NCI-H146 treated with DMSO at 0.1 percent for 48 hours (cell line): ENCODE results near the gene MAML3.
A peak's percentile ranks its signal among the peaks of the same experiment; 100 is the strongest.

ENCODE experiments used
- DNase-seq: peaks from one replicate; lab custom pipeline; 2025; ENCODE audit not compliant: unreplicated experiment; lab: John Stamatoyannopoulos, UW

Gene MAML3

DNA sequence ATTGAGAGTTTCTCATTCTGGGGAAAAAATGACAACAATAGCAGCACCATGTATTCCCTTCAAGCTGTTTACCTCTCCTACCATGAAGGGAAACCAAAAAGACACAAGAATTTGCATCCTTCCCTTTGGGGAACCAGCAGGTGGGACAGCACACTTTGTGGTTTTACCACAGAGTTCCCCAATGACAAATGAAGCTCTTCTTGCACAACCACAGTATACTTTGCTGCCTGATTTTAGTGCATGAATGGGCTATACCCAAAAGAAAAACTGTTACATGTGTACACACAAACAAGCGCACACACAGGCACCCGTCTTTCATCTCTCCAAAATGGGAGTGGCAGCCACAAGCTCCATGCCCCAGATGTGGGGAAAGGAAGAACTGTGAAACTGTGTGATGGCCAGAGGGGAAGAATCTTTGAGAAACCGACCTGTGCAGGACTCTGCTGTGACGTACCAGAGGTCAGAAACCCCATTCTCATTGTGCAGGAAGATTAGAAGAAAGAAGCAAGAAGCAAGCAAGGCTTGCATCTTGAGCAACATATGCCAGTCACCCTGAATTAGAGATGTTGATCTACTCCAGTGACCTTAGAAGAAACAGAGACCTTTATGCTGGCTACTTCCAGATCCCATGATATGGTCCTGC, 2.7 kb upstream of the MAML3 start:
- DNase-seq = no peak

DNA sequence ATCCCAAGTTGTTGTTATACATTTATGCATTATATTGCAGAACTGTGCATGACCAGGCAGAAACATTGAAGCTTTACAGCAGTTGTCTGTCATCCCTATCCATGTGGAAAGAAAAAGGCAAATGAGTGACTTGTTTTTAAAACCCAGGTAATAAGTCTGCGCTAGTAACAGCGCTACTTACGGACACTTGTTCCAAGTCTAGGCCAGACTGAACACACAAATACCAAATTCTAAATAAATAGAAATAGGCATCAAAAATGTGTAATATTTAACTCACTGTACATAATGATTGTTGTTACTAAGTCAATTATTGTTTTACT, 548 bp upstream of the MAML3 start:
- DNase-seq = no peak

DNA sequence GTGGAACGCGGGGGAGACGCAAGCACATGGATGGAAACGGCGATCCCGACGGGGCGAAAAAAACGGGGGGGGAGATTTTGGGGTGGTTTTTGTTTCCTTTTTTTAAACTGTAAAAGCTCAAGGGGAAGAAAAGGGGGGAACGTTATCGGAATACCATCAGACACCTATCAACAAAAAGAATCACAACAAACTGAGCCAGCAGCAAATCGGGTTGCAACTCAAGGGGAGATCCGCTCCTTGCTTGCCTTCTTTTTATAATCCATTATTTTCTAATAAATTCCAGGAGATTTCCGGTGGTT, 616 bp downstream of the MAML3 start:
- no peak for DNase-seq

DNA sequence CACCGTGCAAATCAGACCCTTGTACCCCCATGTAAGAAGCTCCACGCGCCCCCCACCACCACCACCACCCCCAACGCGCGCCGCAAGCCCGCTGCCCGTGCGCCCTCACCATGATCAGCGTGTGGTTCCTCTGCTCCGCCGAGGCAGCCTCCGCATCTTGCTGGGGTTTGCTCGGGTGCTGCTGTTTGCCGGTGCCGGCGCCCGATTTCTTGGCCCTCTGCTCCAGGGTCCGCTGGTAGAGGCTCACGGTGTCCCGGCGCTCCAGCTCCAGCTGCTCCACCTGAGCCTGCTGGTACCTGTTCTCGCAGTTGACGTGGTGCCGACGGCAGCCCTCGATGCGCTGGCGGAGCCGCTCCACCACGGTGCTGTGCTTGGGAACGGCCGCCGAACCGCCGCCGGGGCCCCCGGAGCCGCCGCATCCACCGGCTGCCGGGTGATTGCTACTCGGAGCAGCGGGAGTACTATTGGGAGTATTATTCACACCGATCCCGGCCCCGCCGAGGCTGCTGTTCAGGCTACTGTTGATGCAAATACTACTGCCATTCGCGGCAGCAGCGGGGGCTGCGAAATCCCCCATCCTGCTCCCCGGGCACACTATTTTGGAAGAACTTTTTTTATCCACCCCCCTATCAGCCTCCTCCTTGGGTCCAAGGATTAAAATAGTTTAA, 1.1 kb downstream of the MAML3 start:
- DNase-seq = no peak

DNA sequence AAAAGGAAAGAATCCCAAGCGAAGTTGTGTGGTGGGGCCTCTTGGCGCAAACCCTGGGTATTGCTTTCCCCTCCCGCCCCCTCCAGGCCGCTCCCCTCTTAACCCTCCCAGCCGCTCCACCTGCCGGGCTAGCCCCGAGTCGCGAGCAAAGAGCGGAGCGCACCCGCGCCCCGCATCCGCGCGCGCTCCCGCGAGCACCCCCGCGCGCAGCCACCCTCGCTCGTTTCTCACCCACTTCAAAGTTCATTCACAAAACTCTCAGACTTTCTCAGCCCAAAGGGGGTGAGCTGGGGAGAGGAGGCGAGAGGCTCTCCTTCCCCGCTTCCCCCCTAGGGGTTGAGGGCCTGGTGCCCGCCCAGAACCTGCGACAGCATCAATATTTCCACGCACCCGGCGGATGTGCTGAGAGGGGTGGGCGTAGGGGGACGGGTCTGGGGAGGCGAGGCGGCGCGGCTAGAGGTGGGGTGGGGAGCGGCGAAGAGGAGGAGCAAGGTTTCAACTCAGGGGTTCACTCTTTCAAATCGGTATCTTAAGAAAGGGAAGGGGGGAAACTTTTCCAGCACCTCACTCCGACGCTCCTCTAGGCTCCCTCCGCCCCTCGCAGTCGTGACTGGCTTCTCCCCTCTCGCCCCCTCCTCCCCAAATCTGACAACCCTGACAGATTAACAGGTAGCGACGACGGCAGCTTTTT, 1.8 kb downstream of the MAML3 start:
- DNase-seq = peak; percentile 42

GRCh38 chr4:140151699-140152012, 2.3 kb downstream of the MAML3 start:
- DNase-seq = peak; percentile 90

GRCh38 chr4:140150886-140151698, 2.9 kb downstream of the MAML3 start:
- DNase-seq = peak; percentile 81

DNA sequence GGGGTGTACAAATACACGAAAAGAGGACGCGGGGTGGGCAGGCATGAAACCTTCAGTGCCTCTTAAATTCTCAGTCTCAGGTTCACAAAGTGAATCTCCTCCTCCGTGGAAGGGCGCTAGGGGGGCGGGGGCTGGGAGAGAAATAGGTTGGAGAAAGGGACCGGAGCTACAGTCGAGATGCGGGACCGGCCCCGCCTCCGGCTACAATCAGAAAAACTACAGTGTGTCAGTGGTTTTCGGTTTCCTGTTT, 3.4 kb downstream of the MAML3 start:
- DNase-seq = no peak

DNA sequence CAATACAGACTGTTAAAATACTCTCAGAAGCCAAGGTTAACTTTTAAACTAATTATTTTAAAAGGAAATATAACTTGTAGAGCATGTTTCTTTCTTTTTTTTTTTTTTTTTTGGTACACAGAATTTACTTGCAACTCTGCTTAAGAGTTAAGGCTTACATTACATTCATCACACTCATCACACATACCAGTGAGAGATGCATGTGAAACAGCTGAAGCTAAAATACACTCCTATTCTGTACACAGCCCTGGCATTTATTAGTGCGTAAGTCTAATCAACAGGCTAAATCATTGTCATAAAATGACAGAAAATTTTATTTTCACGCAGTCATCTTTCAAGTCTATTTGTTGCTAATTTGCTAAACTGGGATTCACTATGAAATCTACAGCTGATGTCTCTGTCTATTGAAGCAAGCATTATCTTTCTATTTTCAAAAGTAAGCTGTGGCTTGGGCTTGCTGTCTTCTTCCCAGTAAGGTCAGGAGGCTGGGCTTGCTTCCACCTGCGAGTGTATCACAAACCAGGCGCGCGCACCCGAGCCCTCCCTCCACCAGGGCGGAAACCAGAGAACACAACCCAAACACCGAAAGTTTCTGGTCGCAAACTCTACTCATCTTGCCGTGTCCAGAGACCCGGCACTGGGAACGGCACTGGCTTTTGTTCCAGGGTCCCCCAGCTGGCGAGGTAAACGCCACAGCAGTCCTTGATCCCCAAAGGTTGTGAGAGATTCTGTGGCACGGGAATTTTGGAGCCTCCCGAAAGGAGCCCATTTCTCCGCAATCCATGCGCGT, 3.9 kb downstream of the MAML3 start:
- peak; percentile 40 for DNase-seq

GRCh38 chr4:140144050-140144449, 9.9 kb downstream of the MAML3 start:
- DNase-seq = no peak

DNA sequence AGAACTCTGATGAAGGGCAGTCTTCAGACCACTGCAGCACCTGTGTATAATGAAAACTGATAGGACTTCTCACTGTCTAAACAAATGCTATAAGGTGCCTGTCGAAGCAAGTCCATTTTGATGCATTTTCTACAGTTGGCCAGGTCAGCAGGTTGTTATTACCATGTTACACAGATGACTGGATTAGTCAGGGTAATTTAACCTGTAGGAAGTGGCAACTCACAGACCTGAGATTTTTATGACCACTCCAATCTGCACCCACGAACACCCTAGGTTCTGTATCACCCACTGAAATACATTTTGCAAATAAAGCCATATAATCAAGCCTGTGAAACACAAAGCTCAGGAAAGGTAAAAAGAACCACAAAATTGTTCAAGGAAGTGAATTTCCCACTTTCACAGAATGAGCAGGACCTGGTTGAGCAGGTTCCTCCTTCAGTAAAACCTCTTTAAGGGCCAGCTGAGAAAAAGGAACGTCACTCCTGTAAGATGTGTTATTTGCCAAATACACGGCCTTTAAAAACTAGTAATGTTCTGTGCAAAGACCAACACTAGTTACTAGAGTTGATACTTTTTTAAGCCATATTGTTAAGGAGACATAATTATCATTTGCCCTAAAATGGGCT, 12.7 kb downstream of the MAML3 start:
- DNase-seq = peak; percentile 26

GRCh38 chr4:140140566-140140965, 13.4 kb downstream of the MAML3 start:
- no peak for DNase-seq

GRCh38 chr4:140138428-140138827, 15.6 kb downstream of the MAML3 start:
- DNase-seq = no peak

DNA sequence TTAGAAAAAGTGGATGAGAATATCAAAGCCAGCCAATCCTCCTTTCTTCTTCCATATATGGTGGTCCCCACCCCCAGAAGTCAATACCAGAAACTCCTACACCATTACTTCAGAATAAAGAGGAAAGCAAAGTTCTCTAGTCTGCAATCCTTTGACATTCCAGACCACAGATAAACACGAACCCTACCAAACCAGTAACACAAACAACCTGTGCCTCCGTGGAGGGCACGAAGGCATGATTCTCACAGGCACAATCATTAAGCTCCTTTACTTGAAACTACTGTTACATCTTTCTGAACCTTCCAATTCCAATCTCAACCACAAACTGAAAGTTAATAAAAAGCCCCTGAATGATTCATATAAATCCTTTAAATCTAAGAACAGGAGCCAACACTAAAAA, 16.3 kb downstream of the MAML3 start:
- DNase-seq = no peak

DNA sequence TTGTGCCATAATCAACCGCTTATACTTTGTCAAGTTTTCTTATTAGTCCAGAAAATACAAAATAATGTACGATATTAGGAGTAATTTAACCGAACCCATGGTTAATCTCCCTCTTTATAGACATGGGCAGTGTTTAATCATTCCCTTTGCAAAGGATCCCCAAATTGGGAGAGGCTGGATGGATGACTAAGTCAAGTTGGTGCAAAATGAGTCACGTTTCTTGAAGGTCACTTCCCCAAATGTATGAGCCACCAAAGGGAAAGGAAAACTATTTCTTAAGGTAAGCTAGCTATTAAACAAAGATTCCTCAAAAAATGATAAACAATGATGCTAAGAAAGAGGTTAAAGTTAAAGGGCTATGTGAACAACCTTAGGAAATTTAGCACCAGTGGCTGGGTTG, 17.5 kb downstream of the MAML3 start:
- DNase-seq = no peak

DNA sequence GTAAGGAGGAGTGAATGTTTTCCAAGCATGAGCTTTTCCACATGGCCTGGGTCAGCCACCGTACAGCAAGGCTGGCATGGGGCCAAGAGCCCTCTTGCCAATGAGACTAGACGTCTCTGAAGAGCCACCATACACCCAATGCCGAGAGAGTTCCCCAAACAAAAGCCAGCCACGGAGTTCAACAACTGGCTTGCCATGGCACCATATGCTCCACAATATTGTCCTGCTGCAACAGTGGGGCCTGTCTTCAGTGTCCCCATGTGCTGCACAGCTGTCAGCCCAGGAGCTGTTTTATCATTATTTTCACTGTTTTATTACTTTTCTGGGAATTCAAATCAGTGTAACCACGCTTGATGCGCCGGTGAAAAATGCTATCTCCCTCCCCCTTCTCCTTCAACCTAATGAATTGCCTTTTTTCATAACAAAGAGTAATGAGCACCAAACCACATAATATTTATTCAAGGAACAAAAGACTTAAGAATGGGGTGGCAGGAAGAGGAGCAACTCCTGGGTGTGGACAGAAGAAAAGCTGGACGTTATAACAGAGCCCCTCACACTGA, 18.4 kb downstream of the MAML3 start:
- peak; percentile 45 for DNase-seq

GRCh38 chr4:140134746-140135425, 19.1 kb downstream of the MAML3 start:
- no peak for DNase-seq

- DNase-seq = no peak
These were observed 20.4 kb downstream of the MAML3 start for GRCh38 chr4:140133576-140133975.

DNA sequence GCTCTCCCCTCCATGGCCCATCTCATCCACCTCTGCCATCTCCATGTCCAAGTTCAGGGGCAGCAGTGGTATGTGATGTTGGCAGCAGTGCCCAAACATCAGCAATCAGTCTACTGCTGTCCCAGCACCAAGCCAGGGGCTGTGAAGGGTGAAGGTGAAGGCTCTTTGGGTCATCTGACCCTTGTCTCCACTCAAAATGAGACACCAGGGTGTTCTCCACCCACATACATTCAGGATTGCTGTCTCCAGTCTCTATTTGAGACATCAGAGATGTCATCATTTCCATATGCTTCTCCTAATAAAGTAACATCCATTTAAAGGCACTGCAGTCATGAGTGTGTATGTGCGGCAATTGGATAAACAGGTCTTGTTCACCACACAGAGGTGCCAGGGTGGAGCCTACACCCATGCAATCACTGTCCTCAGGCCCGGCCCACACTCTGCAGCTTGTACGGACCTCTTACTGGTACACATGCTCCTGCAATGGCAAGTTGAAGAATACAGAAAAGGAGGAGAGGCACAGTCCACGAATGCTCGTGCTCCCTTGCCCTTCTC, 22.2 kb downstream of the MAML3 start:
- no peak for DNase-seq

- DNase-seq = no peak
These were observed 23.3 kb downstream of the MAML3 start for GRCh38 chr4:140130677-140131076.
